Left forelimb (tissue), 1 donor: ENCODE results near the gene PTH1R.

ENCODE experiments used
- DNase-seq: peaks from one replicate; pipeline ENCODE4 v3.0.0-alpha.2; 2018; ENCODE audit warnings: low spot score

The PTH1R gene

GRCh38 chr3:46930166-46930944, 52.8 kb downstream of the PTH1R start:
- no peak for DNase-seq

GRCh38 chr3:46930945-46931403, 53.5 kb downstream of the PTH1R start:
- DNase-seq = no peak

GRCh38 chr3:46931631-46932331, 54.3 kb downstream of the PTH1R start:
- no peak for DNase-seq

GRCh38 chr3:46932455-46933225, 55.1 kb downstream of the PTH1R start:
- DNase-seq = no peak

- no peak for DNase-seq
These were observed 55.7 kb downstream of the PTH1R start for GRCh38 chr3:46933261-46933660.

- DNase-seq = no peak
These were observed 56.6 kb downstream of the PTH1R start for GRCh38 chr3:46934072-46934471.

GRCh38 chr3:46934498-46935167, 57.1 kb downstream of the PTH1R start:
- DNase-seq = no peak

GRCh38 chr3:46935168-46935858, 57.8 kb downstream of the PTH1R start:
- DNase-seq = no peak

- DNase-seq = no peak
These were observed 58.6 kb downstream of the PTH1R start for GRCh38 chr3:46935989-46936558.

- DNase-seq = no peak
These were observed 59.3 kb downstream of the PTH1R start for GRCh38 chr3:46936733-46937250.

- DNase-seq = no peak
These were observed 60.6 kb downstream of the PTH1R start for GRCh38 chr3:46938118-46938517.

GRCh38 chr3:46939578-46940445, 62.3 kb downstream of the PTH1R start:
- no peak for DNase-seq

- no peak for DNase-seq
These were observed 64.6 kb downstream of the PTH1R start for GRCh38 chr3:46942076-46942475.

GRCh38 chr3:46942481-46943236, 65.1 kb downstream of the PTH1R start:
- no peak for DNase-seq

GRCh38 chr3:46943237-46944187, 66.0 kb downstream of the PTH1R start:
- DNase-seq = no peak

- no peak for DNase-seq
These were observed 66.7 kb downstream of the PTH1R start for GRCh38 chr3:46944191-46944590.

GRCh38 chr3:46946416-46946815, 68.9 kb downstream of the PTH1R start:
- no peak for DNase-seq
